ENCODE results near the gene QSOX2. TPM values are rescaled to one million over a fixed set of nuclear protein-coding genes. Genes with fewer than 3 reads are reported as not detected.

QSOX2 gene
- total RNA-seq, 2 experiments from 2014 or later: 14.4 TPM

DNA sequence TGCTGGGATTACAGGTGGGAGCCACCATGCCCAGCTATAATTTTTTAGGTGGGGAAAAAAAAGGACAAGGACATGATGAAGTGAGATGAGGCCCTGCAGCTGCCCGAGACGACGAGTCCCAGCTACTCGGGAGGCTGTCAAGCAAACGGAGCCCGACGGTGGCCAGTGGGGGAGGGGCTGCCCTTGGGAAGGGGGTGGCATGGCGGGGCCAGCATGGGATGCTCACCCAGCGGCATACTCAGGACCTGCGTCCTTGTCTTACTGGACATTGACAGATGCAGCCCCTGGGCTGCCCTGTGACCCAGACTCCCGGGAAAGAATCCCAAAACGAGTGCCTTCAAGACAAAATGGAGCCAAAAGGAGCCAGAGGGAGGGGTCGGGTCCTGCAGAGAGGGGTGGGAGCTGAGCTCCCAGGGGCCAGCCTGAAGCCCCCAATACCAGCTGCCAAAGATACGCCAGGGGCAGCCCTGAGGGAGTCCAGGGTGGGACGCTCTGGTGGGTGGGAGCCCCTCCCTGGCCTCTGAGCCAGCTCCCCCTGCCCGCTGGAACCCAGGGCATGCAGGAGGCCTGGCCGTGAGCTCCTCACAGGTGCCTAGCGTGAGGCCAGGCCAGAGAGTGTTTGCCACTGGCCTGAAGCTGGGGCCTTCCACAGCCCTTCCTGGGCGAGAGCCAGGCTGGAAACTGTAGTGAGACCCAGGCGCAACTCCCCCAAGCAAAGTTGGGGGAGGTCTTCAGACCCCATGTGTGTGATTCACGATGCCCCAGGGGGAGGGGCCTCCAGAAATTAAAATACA is 42.5 kb upstream of the QSOX2 start:
- TF ChIP-seq, protein P1, sequence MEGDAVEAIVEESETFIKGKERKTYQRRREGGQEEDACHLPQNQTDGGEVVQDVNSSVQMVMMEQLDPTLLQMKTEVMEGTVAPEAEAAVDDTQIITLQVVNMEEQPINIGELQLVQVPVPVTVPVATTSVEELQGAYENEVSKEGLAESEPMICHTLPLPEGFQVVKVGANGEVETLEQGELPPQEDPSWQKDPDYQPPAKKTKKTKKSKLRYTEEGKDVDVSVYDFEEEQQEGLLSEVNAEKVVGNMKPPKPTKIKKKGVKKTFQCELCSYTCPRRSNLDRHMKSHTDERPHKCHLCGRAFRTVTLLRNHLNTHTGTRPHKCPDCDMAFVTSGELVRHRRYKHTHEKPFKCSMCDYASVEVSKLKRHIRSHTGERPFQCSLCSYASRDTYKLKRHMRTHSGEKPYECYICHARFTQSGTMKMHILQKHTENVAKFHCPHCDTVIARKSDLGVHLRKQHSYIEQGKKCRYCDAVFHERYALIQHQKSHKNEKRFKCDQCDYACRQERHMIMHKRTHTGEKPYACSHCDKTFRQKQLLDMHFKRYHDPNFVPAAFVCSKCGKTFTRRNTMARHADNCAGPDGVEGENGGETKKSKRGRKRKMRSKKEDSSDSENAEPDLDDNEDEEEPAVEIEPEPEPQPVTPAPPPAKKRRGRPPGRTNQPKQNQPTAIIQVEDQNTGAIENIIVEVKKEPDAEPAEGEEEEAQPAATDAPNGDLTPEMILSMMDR (IDR thresholded peaks at IDR 0.05): no peak
- Mint-ChIP-seq H3K4me3 (no peak overlapping the region), H3K4me1 (ENCODE audit: low read depth) (peaks cover 5% of the 10 kb centered on the region), H3K27ac (no peak overlapping the region), H3K27me3 (peaks cover 5% of the 10 kb centered on the region), H3K36me3 (ENCODE audit: low read depth) (no peaks in the 10 kb centered on the region), H3K9me3 (no peaks in the 10 kb centered on the region)
- Histone ChIP-seq H3K36me3 (ENCODE audit: insufficient read depth, low read length) (no peaks in the 10 kb centered on the region), H3K9me3 (ENCODE audit: control insufficient read depth in 1 of 2, insufficient read depth in 1 of 2, low read length in 2 of 2) (peaks cover 0 to 8% of the 10 kb centered on the region in 2 experiments), H3K27ac (ENCODE audit: low read depth in 1 of 2, low read length in 2 of 2) (no peak overlapping the region), H3K4me3 (ENCODE audit: low read length) (no peak overlapping the region), H3K4me1 (ENCODE audit: insufficient read depth, low read length) (peaks cover 8% of the 10 kb centered on the region), H3K27me3 (ENCODE audit: control insufficient read depth in 1 of 2, insufficient read depth in 2 of 2, low read length in 2 of 2) (no peaks in the 10 kb centered on the region)
- ATAC-seq (ENCODE audit: poor library complexity) (no peak), DNase-seq (no peak)
- intact Hi-C loops (cut with DNase I, micrococcal nuclease): loop anchor here in 1 of 2 experiments (10.0 kb wide), 1 partner anchor 683 kb away; no protein-coding TSS in a partner anchor
- POLR2A ChIA-PET: no interaction called here
- CTCF ChIA-PET: no interaction called here

- ATAC-seq (ENCODE audit: poor library complexity) (no peak), DNase-seq (no peak)
- H3K36me3 ChIP-seq (ENCODE audit: insufficient read depth, low read length): no peaks in the 10 kb centered on the region
- Mint-ChIP-seq H3K9me3 (no peaks in the 10 kb centered on the region), H3K36me3 (ENCODE audit: low read depth) (no peaks in the 10 kb centered on the region), H3K27me3 (peaks cover 5% of the 10 kb centered on the region), H3K27ac (no peak overlapping the region), H3K4me3 (no peak overlapping the region), H3K4me1 (ENCODE audit: low read depth) (peaks cover 5% of the 10 kb centered on the region)
- no peak overlapping the region for H3K4me3 ChIP-seq (ENCODE audit: low read length)
- ChIA-PET POLR2A (no interaction called here), CTCF (no interaction called here)
- intact Hi-C loops (cut with DNase I, micrococcal nuclease): loop anchor here in 1 of 2 experiments (10.0 kb wide), 1 partner anchor 682 kb away; no protein-coding TSS in a partner anchor
- TF ChIP-seq, protein P1 (IDR thresholded peaks at IDR 0.05): no peak
- no peaks in the 10 kb centered on the region for H3K27me3 ChIP-seq (ENCODE audit: control insufficient read depth in 1 of 2, insufficient read depth in 2 of 2, low read length in 2 of 2)
- H3K4me1 ChIP-seq (ENCODE audit: insufficient read depth, low read length): peaks cover 9% of the 10 kb centered on the region
- H3K27ac ChIP-seq (ENCODE audit: low read depth in 1 of 2, low read length in 2 of 2): no peak overlapping the region
- no peaks in the 10 kb centered on the region for H3K9me3 ChIP-seq (ENCODE audit: control insufficient read depth in 1 of 2, insufficient read depth in 1 of 2, low read length in 2 of 2)
Observed at GRCh38 chr9:136286987-136287379, 41.4 kb upstream of the QSOX2 start.

DNA sequence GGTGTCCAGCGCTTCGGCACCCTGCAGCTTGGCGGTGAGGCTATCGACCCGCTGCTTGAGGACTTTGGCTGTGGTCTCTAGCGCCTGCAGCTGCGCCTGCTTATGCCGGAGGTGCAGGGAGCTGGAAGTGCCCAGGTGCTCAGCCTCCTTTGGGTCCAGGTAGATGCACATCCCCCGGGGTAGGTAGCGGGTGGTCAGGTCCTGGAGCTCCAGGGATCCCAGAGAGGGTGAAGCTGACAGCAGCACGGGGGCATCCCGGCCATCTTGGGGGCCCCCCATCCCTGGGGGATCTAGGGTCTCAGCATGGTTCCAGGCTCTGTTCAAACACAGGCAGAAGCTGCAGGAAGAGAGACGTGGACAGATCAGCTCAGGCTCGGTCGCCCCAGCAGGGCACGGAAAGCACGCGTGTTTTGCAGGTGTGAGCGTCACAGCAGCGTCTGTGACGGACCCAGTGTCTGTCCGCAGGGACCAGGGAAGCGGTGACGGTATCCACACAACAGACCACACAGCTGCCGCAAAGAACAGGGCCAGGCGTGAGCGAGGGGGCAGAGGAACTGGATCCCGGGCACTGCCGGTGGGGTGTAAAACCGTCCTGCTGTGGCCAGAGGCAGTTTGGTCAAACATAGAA is 40.9 kb upstream of the QSOX2 start:
- peaks cover 5% of the 10 kb centered on the region for H3K4me1 Mint-ChIP-seq (ENCODE audit: low read depth)
- TF ChIP-seq, protein P1 (IDR thresholded peaks at IDR 0.05): no peak
- ATAC-seq (ENCODE audit: poor library complexity): no peak
- Histone ChIP-seq H3K36me3 (ENCODE audit: insufficient read depth, low read length) (no peaks in the 10 kb centered on the region), H3K9me3 (ENCODE audit: control insufficient read depth in 1 of 2, insufficient read depth in 1 of 2, low read length in 2 of 2) (no peaks in the 10 kb centered on the region), H3K4me1 (ENCODE audit: insufficient read depth, low read length) (peaks cover 9% of the 10 kb centered on the region), H3K4me3 (ENCODE audit: low read length) (no peak overlapping the region), H3K27ac (ENCODE audit: low read depth in 1 of 2, low read length in 2 of 2) (no peak overlapping the region), H3K27me3 (ENCODE audit: control insufficient read depth in 1 of 2, insufficient read depth in 2 of 2, low read length in 2 of 2) (no peaks in the 10 kb centered on the region)
- no peak overlapping the region for H3K27ac Mint-ChIP-seq
- no peaks in the 10 kb centered on the region for H3K9me3 Mint-ChIP-seq
- DNase-seq: no peak
- CTCF ChIA-PET: no interaction called here
- intact Hi-C loops (cut with DNase I, micrococcal nuclease): loop anchor here in 1 of 2 experiments (10.0 kb wide), 1 partner anchor 682 kb away; no protein-coding TSS in a partner anchor
- no peak overlapping the region for H3K4me3 Mint-ChIP-seq
- POLR2A ChIA-PET: no interaction called here
- peaks cover 5% of the 10 kb centered on the region for H3K27me3 Mint-ChIP-seq
- H3K36me3 Mint-ChIP-seq (ENCODE audit: low read depth): no peaks in the 10 kb centered on the region
